ENCODE results near the gene FOSB.

DNA sequence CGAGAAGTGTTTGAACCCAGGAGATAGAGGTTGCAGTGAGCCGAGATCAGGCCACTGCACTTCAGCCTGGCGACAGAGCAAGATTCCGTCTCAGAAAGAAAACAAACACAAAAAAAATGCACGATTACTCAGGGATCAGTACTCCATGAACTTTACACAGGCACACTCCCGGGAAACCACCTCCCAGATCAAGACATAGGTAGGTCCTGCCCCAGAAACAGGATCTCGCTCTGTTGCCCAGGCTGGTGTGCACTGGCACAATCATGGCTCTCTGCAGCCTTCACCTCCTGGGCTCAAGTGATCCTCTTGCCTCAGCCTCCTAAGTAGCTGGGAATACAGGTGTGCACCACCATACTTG is 50.7 kb downstream of the FOSB start:
- no peak for TF ChIP-seq POLR2A (IDR thresholded peaks at IDR 0.05; ENCODE audit: low read length)
- TF ChIP-seq GATA1 (IDR thresholded peaks at IDR 0.05; ENCODE audit: low read depth, low read length) = no peak
